Endothelial cell of umbilical vein (primary cell): ENCODE data around the gene AP3S1. TPM values are rescaled to one million over a fixed set of nuclear protein-coding genes. Genes with fewer than 3 reads are reported as not detected.

Experiments
- Bru-seq: library from RNA; stranded (reverse); fragments of 400-500 nt; gene quantifications from one replicate; lab custom pipeline; 2021; lab: Mats Ljungman, UMichigan
- BruChase-seq, 2 experiments: library from RNA; stranded (reverse); fragments of 400-500 nt; gene quantifications; one replicate each; lab custom pipeline; 2021; lab: Mats Ljungman, UMichigan
- BruUV-seq: library from RNA; stranded (reverse); fragments of 400-500 nt; replicated peaks from 2 replicates; lab custom pipeline; 2021; lab: Mats Ljungman, UMichigan
- CTCF ChIA-PET: fragments of 300-600, 350-600 bp; sonication (Branson Sonifier 250); formaldehyde crosslinking; loops from one replicate; lab custom pipeline; 2021; ENCODE audit warnings: antibody characterized with exemption, inconsistent platforms; lab: Charles Lee
- POLR2A ChIA-PET: fragments of 300-600, 350-600 bp; sonication (Branson Sonifier 250); formaldehyde crosslinking; loops from one replicate; lab custom pipeline; 2021; ENCODE audit warnings: antibody characterized with exemption, inconsistent platforms; lab: Charles Lee
- DNase-seq: peaks from one replicate; pipeline ENCODE4 v3.0.0-alpha.2; 2011; ENCODE audit warnings: low read depth, low spot score
- FAIRE-seq: peaks from 2 replicates; lab custom pipeline; 2011; peaks lifted over from hg19 to GRCh38; lab: Jason Lieb, UNC
- H2AFZ ChIP-seq: 2 replicates; pipeline ENCODE4 v1.6.0; 2012; ENCODE audit warnings: low read depth, low read length, control low read depth, inconsistent platforms
- H3K27ac ChIP-seq: 2 replicates; pipeline ENCODE4 v1.5.1; 2011; ENCODE audit warnings: low read depth, mild to moderate bottlenecking, control low read depth, low read length, moderate library complexity; ENCODE audit not compliant: insufficient read depth
- H3K27me3 ChIP-seq, 2 experiments: 2 replicates each; pipeline versions ENCODE4 v1.6.0 to v1.6.1; 2011; ENCODE audit warnings: low read length in 2 of 2, mixed read lengths in 1 of 2; ENCODE audit not compliant: control insufficient read depth in 2 of 2, insufficient read depth in 2 of 2
- H3K36me3 ChIP-seq, 2 experiments: 2 replicates in 1 of 2; 3 replicates in 1 of 2; pipeline ENCODE4 v1.5.1; 2011; ENCODE audit warnings: low read length in 2 of 2, mild to moderate bottlenecking in 1 of 2, moderate library complexity in 1 of 2; ENCODE audit not compliant: control insufficient read depth in 2 of 2, insufficient read depth in 2 of 2; ENCODE audit errors: extremely low read depth in 1 of 2
- H3K4me1 ChIP-seq: 3 replicates; pipeline ENCODE4 v1.5.1; 2011; ENCODE audit warnings: mild to moderate bottlenecking, low read length; ENCODE audit not compliant: control insufficient read depth, insufficient read depth; ENCODE audit errors: extremely low read depth
- H3K4me2 ChIP-seq: 2 replicates; pipeline ENCODE4 v1.6.1; 2011; ENCODE audit warnings: low read length, control low read depth, mixed read lengths; ENCODE audit not compliant: insufficient read depth
- H3K4me3 ChIP-seq, 3 experiments: fragments of 200-600 bp in 1 of 3; sonication (generic), shearing (Covaris generic) in 1 of 3; replicated peaks in 1 of 3; 2 replicates each; pipeline ENCODE4 v1.5.1; 2011 to 2016; ENCODE audit warnings: control low read depth in 3 of 3, low read length in 3 of 3, mild to moderate bottlenecking in 2 of 3, inconsistent platforms in 1 of 3, low read depth in 1 of 3, moderate library complexity in 1 of 3; ENCODE audit not compliant: insufficient read depth in 1 of 3
- H3K79me2 ChIP-seq: 2 replicates; pipeline ENCODE4 v1.6.0; 2012; ENCODE audit warnings: low read length, inconsistent platforms; ENCODE audit not compliant: control insufficient read depth, insufficient read depth
- H3K9ac ChIP-seq: replicated peaks from 2 replicates; pipeline ENCODE3; 2011; ENCODE audit warnings: low read length, control low read depth; ENCODE audit not compliant: insufficient read depth; ENCODE audit errors: extremely low read depth
- H3K9me1 ChIP-seq: replicated peaks from 3 replicates; pipeline ENCODE4 v1.6.0; 2011; ENCODE audit warnings: mild to moderate bottlenecking, low read length; ENCODE audit not compliant: control insufficient read depth, insufficient read depth; ENCODE audit errors: extremely low read depth
- H3K9me3 ChIP-seq: replicated peaks from 2 replicates; pipeline ENCODE4 v1.5.1; 2012; ENCODE audit warnings: low read length, inconsistent platforms; ENCODE audit not compliant: control insufficient read depth, insufficient read depth
- H4K20me1 ChIP-seq: replicated peaks from 2 replicates; pipeline ENCODE3; 2011; ENCODE audit warnings: mild to moderate bottlenecking, low read length; ENCODE audit not compliant: control insufficient read depth, insufficient read depth; ENCODE audit errors: extremely low read depth
- CTCF ChIP-seq, 2 donors: IDR thresholded peaks; 1 replicate in 1 of 2; 2 replicates in 1 of 2; pipeline ENCODE4 v1.5.1; 2011; ENCODE audit warnings: low read length in 2 of 2, mild to moderate bottlenecking in 2 of 2, moderate library complexity in 2 of 2, control low read depth in 1 of 2, inconsistent platforms in 1 of 2, low read depth in 1 of 2; ENCODE audit not compliant: insufficient read depth in 1 of 2; ENCODE audit errors: extremely low read depth in 1 of 2
- FOS ChIP-seq: IDR thresholded peaks from 2 replicates; pipeline ENCODE4 v1.6.1; 2011; ENCODE audit warnings: mild to moderate bottlenecking, low read length, moderate library complexity, borderline replicate concordance; ENCODE audit not compliant: insufficient read depth
- GATA2 ChIP-seq: IDR thresholded peaks from 2 replicates; pipeline ENCODE4 v1.7.0; 2011; ENCODE audit warnings: low read depth, mild to moderate bottlenecking, moderate library complexity, mixed read lengths, low read length; ENCODE audit not compliant: insufficient read length, insufficient read depth
- MAX ChIP-seq: IDR thresholded peaks from 2 replicates; pipeline ENCODE4 v1.6.1; 2011; ENCODE audit not compliant: insufficient read depth, insufficient read length
- MYC ChIP-seq: IDR thresholded peaks from one replicate; pipeline ENCODE4 v1.6.1; 2011; ENCODE audit warnings: mild to moderate bottlenecking, low read depth, low read length
- POLR2A ChIP-seq: IDR thresholded peaks from 2 replicates; pipeline ENCODE4 v1.6.1; 2012; ENCODE audit warnings: low read depth, mild to moderate bottlenecking, control low read depth, low read length
- POLR2AphosphoS5 ChIP-seq: IDR thresholded peaks from 2 replicates; pipeline ENCODE4 v1.6.1; 2012; ENCODE audit warnings: low read depth, mild to moderate bottlenecking, control low read depth, low read length, moderate library complexity; ENCODE audit not compliant: insufficient read depth
- dilution Hi-C: fragments of 300-500 bp; cut with MboI; formaldehyde crosslinking; loops from one replicate; pipeline ENCODE4 v1.15.0; 2019; ENCODE audit warnings: low sequenced_read_pairs; ENCODE audit not compliant: extremely low pct_ligation_motif_present
- intact Hi-C: fragments of 100-400 bp; cut with micrococcal nuclease; formaldehyde crosslinking; loops from one replicate; pipeline ENCODE4 v1.10.0; 2022
- long read RNA-seq: library from polyadenylated mRNA; stranded (forward); transcript quantifications from one replicate; pipeline ENCODE4 v2.0.0, GENCODE V29; 2021
- polyA minus RNA-seq, 3 experiments: library from RNA; depleted of rRNA, polyadenylated mRNA; stranded (reverse); fragments of >200 nt; gene quantifications; 1 replicate in 1 of 3; 2 replicates in 2 of 3; pipeline ENCODE4 v1.2.3, GENCODE V29; 2011
- polyA plus RNA-seq, 4 experiments: library from polyadenylated mRNA; depleted of rRNA in 3 of 4; stranded (reverse) in 3 of 4; unstranded in 1 of 4; fragments of >200 nt; gene quantifications; 2 replicates each; pipeline versions ENCODE4 v1.2.1 to v1.2.3, GENCODE V29; 2011 to 2012; ENCODE audit warnings: missing spikeins in 1 of 4
- total RNA-seq: library from RNA; stranded (reverse); gene quantifications from 2 replicates; pipeline ENCODE4 v1.2.3, GENCODE V29; 2021

AP3S1 gene
- total RNA-seq (81.2 and 85.7 TPM in 2 replicates), polyA plus RNA-seq (18.2 and 26.5 TPM in 2 replicates), polyA minus RNA-seq (15.3 and 19.3 TPM in 2 replicates), Bru-seq, nascent RNA (percentile 90 among the genes with signal in this experiment), BruChase-seq, experiment 1, labeled RNA remaining after a 6-hour chase (percentile 72 among the genes with signal in this experiment), BruChase-seq, experiment 2, labeled RNA remaining after a 2-hour chase (percentile 91 among the genes with signal in this experiment)
- polyA plus RNA-seq (2011; cell fraction: cytosol; rRNA removed) = 34.1 and 36.7 TPM in 2 replicates
- polyA plus RNA-seq (2011; cell fraction: nucleus; rRNA removed) = 16.6 and 26.8 TPM in 2 replicates
- 49.4 and 81.1 TPM in 2 replicates for polyA plus RNA-seq (2012)
- polyA minus RNA-seq (2011; cell fraction: cytosol; rRNA and poly(A)+ RNA removed) = 6.2 TPM
- 23.0 and 24.9 TPM in 2 replicates for polyA minus RNA-seq (2011; cell fraction: nucleus; rRNA and poly(A)+ RNA removed)
- long read RNA-seq, transcript AP3S1-201 (6 exons, 1,730 nt) = major isoform, 239 of 295 reads
- long read RNA-seq, partial matches to known transcripts = 10 of 295 reads
- long read RNA-seq, other reads (novel, unspliced or antisense) = 45 of 295 reads

- H3K27me3 ChIP-seq = no peaks in the 10 kb centered on the region
- H3K36me3 ChIP-seq = peaks cover 0 to 6% of the 10 kb centered on the region in 2 experiments
- H3K4me3 ChIP-seq = peak within 1 kb of the TSS; percentile 66 to 90 (median 67)
- peak within 1 kb of the TSS; percentile 86 for H3K27ac ChIP-seq
- no peaks in the 10 kb centered on the region for H3K9me1 ChIP-seq
- H4K20me1 ChIP-seq = peaks cover 7% of the 10 kb centered on the region
- POLR2A ChIA-PET = interaction anchor here (0.6 kb wide), 2 partner anchors 9 to 455 kb away, joined by 4 to 5 read pairs; no protein-coding TSS in a partner anchor
- H2AFZ ChIP-seq = peak within 1 kb of the TSS; percentile 89
- peaks cover 78% of the 10 kb centered on the region for H3K79me2 ChIP-seq
- H3K9me3 ChIP-seq = no peaks in the 10 kb centered on the region
- H3K4me2 ChIP-seq = peak within 1 kb of the TSS; percentile 98
- TSS peak; percentile 58 for BruUV-seq
- DNase-seq = peak; percentile 95
- dilution Hi-C loops (no loop called here), intact Hi-C loops (loop anchor here (1.0 to 10.0 kb wide), 7 partner anchors 31 to 667 kb away; partner anchors contain the start of genes ARL14EPL, CCDC112, FEM1C and LVRN)
- peak; percentile 91 for TF ChIP-seq POLR2A
- TF ChIP-seq FOS = no peak
- peak; percentile 53 for TF ChIP-seq MYC
- peak within 1 kb of the TSS; percentile 84 for H3K9ac ChIP-seq
- H3K4me1 ChIP-seq = peaks cover 41% of the 10 kb centered on the region
- peak; percentile 82 for FAIRE-seq
- CTCF ChIA-PET = interaction anchor here (1.6 to 3.6 kb wide), 3 partner anchors 46 to 226 kb away, joined by 5 to 47 read pairs (median 15); no protein-coding TSS in a partner anchor
Observed at GRCh38 chr5:115841382-115842088, at the start of gene AP3S1, which contains the start of gene ATG12. TSS of gene AP3S1 (plus strand) at chr5:115841935. CDS start at chr5:115842038, 103 bp downstream. TSS of gene ATG12 (minus strand) at chr5:115841565. CDS start at chr5:115841552, 13 bp downstream.

GRCh38 chr5:115795700-115796099, 46.0 kb upstream of the AP3S1 start:
- FAIRE-seq (no peak), DNase-seq (no peak)
- TF ChIP-seq MAX = no peak
- no peak for TF ChIP-seq POLR2AphosphoS5
- no peak for TF ChIP-seq GATA2
- no peak for TF ChIP-seq CTCF (IDR thresholded peaks at IDR 0.05; ENCODE audit: extremely low read depth in 1 of 2, insufficient read depth in 1 of 2, low read depth in 1 of 2, low read length in 2 of 2)
- POLR2A ChIA-PET = no interaction called here
- no peak overlapping the region for H3K4me3 ChIP-seq
- CTCF ChIA-PET = no interaction called here
- no peak overlapping the region for H3K4me2 ChIP-seq
- no peaks in the 10 kb centered on the region for H3K9me1 ChIP-seq
- BruUV-seq = no TSS peak
- intact Hi-C loops = no loop called here
- no peaks in the 10 kb centered on the region for H3K9me3 ChIP-seq
- no peak overlapping the region for H3K27ac ChIP-seq
- H3K9ac ChIP-seq = no peak overlapping the region
- H2AFZ ChIP-seq = no peak overlapping the region
- dilution Hi-C loops = no loop called here
- H3K36me3 ChIP-seq = no peaks in the 10 kb centered on the region
- no peaks in the 10 kb centered on the region for H4K20me1 ChIP-seq
- H3K79me2 ChIP-seq = no peaks in the 10 kb centered on the region
- H3K27me3 ChIP-seq = peaks cover 0 to 4% of the 10 kb centered on the region in 2 experiments
- H3K4me1 ChIP-seq = no peaks in the 10 kb centered on the region
